GM12874 (cell line): ENCODE data around the gene UACA.

Source experiments
- CTCF ChIP-seq: IDR thresholded peaks from 2 replicates; pipeline ENCODE4 v1.5.1; 2011; ENCODE audit warnings: low read depth, mild to moderate bottlenecking, control low read depth, low read length, moderate library complexity; ENCODE audit not compliant: insufficient read depth

The UACA gene

GRCh38 chr15:70627322-70627721, 136.0 kb downstream of the UACA start:
- no peak for TF ChIP-seq CTCF

GRCh38 chr15:70625438-70625837, 137.9 kb downstream of the UACA start:
- TF ChIP-seq CTCF: no peak

- no peak for TF ChIP-seq CTCF
These were observed 138.3 kb downstream of the UACA start for GRCh38 chr15:70625011-70625410.

GRCh38 chr15:70618929-70619328, 144.4 kb downstream of the UACA start:
- no peak for TF ChIP-seq CTCF

GRCh38 chr15:70617911-70618287, 145.5 kb downstream of the UACA start:
- no peak for TF ChIP-seq CTCF

GRCh38 chr15:70617076-70617910, 146.1 kb downstream of the UACA start:
- TF ChIP-seq CTCF: no peak

GRCh38 chr15:70615435-70616310, 147.7 kb downstream of the UACA start:
- no peak for TF ChIP-seq CTCF
